SKM-1 (cell line): ENCODE results near the gene TMEM234.

Experiments
- DNase-seq: peaks from one replicate; lab custom pipeline; 2025; ENCODE audit not compliant: unreplicated experiment; lab: John Stamatoyannopoulos, UW

TMEM234 gene

DNA sequence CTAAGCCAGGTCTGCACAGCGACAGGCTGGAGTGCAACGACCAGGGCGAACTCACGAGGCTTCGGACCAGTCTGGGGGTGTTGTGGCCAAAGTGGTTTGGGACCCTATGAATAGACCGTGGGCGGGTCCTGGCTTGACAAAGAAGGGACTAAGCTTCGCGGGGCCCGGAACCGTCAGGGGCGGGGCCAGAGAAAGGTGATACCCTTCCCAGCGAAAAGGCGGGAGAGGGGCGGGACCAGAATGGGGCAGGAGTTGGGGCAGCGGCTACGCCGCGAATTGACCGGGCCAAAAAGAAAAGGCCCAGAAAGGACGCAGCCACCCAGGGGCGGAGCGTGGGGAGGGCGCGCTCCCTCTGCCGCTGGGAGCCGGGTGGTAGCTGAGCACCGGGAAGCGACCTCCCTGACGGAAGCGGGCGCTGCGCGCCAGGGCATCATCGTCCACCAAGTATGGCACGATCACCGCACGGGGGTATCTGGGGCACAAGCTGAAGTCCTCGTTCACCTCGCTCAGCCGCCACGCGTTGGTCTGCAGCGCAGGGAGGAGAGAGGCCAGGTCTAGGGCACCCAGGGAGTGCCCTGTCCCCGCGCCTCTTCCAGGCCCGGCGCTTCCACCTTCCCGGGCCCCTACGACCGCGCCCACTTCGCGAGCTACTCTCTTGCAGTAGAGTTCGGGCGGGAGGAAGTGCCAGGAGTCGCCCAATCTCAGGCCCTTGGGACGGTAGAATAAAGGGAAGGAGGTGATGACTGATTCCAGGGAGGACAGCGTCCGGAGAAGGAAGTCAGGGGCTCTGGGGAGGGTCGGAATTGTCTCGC, 18.2 kb upstream of the TMEM234 start:
- DNase-seq, result no peak

DNA sequence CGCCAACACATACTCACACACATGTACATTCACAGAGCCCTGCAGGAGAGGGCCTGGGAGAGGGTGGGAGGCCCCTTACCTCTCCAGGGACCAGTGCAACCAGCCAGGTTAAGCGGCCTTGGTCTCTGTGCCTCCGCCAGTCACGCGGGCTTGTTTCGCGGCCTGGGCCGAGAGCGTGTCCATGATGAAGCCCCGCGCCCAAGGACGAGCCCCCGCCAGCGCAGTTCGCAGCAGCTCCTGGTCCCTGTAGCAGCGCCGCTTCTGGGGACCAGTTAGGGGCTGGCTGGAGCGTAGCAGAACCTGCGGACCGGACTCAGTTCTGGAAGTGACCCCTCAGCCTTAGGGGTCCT, 17.6 kb upstream of the TMEM234 start:
- DNase-seq, result no peak

DNA sequence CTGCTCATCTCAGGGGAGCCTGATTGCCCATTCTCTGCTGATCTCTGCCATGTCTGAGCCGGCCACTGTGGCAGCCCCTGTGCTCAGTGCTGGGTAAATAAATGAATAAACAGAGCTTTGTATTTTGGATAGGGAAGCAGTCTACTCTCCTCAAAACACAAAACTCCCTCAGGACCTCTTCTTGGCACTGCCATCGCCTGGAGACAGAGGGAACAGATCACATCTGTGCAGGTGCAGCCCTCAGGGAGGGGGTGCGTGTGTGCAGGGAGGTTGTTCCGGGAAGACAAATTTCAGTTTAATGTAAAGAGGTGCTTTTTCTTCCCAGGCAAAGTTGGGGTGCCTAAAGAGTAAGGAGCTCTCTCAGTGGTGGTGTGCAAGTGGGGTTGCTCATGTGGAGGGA, 17.2 kb upstream of the TMEM234 start:
- no peak for DNase-seq

DNA sequence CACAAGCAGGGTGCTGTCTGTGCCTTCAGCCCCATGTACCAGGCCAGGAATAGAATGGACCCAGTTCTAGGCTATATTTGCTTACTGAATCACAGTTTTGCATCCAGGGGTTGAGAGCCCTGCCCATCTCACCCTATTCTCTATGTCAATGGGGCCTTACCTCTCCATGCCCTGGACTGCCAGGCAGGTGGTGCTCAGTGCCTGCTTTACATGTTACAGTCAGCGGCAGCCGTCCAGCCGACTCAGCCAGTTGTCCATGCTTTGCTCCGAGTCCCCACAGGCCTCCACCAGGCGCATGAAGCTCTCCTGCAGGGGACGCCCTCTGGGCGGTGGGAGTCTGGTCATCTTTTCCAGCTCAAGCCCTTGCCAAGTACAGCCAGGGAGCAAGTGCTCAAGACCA, 12.6 kb upstream of the TMEM234 start:
- no peak for DNase-seq

DNA sequence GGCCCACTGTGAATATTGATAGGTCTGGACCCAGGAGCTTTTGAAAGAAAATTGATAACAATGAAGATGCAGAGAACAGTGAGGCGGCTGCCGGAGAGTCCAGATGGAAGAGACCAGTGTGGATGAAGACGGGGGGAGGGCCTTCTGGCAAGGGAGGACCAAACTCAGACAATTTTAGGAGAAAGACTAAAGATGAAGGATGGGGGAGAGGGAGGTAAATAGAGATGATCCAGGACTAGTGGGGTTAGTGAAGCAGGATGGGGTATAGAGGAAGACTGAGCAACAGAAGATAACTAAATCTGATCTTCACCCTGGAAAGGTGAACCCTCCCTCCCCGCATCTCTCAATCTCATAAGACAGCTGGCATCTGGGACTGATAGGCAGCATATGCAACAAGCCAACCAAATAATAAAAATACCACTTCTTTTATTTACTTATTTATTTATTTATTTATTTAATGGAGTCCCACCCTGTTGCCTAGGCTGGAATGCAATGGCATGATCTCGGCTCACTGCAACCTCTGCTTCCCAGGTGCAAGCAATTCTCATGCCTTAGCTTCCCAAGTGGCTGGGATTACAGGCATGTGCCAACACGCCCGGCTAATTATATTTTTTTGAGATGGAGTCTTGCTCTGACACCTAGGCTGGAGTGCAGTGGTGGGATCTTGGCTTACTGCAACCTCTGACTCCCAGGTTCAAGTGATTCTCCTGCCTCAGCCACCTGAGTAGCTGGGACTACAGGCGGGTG, 10.6 kb upstream of the TMEM234 start:
- DNase-seq, result no peak

DNA sequence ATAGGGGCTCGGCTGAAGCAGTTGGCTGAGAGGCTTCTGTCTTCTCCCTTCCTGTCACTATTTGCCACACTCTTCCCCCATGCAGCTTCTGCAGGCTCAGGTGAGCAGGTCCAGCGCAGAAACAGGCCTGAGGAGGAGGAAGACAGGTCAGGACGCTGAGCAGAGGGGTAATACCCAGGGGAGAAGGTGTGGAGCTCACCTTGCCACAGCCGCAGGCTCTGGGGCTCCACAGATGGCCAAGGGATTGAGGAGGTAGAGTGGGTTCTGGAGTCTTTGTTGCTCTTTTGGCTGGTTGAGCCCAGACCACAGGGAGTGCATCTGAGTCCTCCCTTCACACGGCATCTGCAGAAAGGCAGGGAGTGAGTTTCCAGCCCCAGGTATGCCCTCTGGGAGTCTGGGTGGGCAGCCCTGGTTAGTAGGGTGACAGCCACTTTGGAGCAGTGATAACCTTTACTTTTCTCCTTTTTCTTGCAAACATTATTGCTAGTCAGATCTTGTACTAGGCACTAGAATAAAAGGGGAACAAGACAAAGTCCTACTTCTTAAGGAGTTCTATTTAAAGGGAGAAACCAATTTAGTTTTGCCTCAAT, 9.8 kb upstream of the TMEM234 start:
- no peak for DNase-seq

DNA sequence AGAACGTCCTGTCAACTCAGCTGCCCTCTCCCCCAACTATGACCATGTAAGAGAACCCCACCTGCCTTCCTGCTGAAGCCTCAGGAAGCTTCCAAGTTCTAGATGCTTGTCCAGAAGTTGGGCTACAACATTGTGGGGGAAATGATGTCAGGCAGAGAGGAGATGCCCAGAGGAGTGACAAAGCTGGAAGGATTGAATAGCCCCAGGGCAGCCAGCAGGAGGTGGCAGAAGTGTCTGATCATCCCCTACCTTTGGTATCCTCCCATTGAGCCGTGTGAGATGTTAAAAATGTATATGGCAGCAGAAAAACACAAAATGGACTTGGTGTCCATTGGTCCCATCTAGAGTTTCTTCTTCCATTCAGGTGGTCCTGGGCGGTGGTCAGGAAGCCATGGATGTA, 6.6 kb upstream of the TMEM234 start:
- DNase-seq, result no peak

DNA sequence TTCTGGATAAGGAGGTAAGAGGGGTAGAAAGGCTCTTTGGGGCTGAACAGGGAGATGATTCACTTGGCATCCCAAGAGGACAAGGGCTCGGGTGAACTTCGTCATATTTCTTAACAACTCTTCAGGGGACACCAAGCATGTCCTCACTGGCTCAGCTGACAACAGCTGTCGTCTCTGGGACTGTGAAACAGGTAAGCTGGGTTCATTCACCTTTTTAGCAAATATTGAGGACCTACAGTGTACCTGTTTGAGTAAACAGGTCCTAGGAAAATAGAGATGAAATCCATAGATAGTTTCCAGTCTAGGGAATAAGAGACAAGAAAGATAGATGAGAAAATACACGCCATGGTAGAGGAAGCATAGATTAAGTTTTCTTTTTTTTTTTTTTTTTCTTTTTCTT, 2.1 kb upstream of the TMEM234 start:
- DNase-seq, result no peak

DNA sequence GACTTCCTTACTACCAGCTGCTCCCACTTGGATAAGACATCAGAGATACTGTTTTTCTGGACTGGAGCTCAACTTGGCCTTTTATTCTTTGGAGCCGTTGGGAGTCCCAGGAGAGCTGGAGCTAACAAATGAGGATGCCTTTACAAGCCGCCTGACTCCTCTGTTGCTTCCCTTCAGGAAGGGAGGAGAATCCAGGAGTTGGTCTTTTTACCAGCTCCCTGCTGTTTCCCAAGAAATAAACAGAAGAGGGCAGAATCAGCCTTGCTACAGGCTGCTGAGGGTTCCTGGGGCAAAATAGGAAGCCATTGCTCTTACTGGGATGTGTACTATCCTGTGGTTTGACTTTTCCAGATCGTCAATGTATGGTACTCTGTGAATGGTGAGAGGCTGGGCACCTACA, 1.5 kb upstream of the TMEM234 start:
- DNase-seq, result no peak

DNA sequence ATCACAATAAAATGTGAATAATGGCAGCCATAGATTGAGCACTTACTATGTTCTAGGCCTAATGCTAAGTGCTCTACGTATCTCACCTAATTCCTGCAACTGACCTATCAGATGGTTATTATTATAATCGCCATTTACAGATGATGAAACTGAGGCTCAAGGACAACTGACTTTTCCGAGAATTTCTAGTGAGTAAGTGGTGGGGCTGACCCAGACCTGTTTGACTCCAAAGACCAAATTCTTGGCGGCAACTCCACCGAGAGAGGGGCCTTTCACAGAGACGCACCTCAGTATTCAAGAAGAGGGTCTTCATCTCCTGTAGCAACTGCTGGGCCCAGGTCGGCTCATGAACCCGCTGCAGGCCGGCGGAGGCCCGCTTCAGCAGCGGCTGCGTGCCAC, 573 bp downstream of the TMEM234 start:
- no peak for DNase-seq

DNA sequence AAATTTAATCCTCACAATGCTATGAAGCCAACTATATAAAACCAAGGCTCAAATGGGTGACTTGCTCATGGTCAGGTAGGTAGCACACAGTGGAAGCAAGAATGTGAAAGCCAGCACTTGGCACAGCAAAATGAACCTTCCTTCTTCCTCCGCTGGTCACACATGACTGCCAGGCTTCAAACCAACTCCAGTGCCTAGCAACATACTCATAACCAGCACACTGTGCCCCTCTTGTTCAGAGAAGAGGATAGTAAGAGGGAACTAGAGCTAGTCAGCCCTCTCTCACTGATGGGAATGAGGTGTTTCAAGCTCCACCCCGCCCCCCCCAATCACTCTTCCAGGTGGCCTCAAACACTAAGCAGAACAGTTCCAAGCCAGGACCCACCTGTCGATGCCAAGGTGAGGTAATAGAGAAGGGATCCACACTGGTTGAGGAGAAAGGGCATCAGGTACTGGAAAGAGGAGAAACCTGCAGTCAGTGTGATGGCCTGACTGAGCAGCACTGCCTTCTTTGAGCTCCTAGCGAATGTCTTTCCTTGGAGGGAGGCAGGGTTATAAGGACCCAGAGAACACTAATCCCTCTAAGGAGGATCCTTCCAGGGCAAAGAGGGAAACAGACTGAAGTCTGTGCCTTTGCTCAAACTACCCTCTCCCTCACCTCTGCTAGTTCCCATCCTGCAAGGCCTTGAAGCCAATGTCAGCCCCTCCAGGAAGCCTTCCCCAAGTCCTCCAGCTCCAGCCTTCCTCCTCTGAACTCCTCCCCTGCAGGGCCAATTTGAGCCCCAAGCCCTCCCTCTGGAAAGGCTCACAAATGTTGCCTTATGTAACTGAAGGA, 1.2 kb downstream of the TMEM234 start:
- DNase-seq, result no peak

DNA sequence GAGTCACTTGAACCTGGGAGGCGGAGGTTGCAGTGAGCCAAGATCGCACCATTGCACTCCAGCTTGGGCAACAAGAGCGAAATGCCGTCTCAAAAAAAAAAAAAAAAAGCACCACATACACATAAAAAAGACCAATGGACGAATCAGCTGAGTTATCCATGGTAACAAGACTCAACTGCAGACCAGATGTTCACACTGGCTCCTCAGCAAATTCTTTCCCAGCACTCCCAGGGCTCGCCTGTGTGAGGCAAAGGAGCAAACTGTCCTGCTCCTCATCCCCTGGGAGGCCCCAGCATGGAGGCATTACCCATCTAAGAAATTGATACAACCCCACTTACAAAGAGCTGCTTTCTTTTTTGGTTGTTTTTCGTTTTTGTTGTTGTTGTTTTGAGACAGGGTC, 3.1 kb downstream of the TMEM234 start:
- DNase-seq, result no peak

DNA sequence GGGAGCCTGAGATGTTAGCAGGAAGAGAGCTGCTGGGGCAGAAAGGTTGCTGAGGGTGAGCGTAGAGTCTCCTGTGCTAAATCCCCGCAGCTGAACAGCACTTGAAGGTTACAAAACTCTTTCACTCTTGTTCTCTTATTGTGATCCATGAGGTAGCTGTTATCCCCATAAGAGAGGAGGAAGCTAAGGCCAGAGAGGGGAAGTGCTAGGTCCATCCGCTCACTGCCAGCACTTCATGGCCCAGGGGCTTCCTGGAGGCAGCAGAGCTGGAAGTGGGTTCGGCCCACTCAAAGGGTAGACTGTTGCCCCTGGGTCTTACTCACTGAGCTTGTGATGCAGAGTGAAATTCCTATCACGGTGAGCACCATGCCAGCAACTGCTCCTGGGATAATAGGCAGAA, 5.6 kb downstream of the TMEM234 start:
- DNase-seq, result no peak

DNA sequence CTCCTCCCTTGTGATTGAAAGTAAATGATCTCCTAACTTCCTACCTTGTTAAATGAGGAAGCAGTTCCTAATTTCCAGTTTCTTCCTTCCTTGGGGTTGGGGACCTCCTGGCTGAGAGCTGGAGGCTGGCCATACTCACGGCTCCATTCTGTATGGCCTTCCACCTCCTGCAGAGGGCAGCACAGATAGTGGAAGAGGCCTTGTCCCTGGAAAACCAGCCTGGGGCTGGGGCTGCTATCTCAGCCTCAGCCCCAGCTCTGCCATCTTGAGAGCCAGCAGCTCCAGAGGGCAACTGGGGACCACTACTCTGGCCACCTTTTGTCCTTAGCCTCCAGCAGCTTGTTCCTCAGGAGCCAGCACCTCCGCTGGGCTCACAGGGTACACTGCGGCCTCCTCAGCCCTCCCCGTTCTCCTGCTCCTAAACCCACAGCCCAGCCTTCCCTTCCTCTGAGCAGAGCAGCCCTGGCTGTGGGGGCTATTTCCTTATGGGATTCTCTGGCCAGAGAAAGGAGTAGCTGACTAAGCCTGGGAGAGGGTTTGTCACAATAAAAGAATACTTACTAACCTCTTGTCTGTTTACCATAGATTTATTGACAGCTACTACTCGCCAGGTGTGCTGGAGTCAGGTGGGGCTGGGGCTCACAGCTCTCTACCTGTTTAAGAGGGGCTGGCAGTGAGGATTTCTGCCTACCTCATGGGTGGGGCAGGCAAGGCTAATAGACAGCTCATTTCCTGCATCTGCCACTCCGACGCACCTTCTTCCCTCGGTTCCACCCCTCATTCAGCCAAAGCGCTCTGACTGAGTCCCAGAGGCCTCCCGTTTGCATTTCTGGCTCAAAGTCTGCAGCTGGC, 6.3 kb downstream of the TMEM234 start:
- DNase-seq, result peak; percentile 68

DNA sequence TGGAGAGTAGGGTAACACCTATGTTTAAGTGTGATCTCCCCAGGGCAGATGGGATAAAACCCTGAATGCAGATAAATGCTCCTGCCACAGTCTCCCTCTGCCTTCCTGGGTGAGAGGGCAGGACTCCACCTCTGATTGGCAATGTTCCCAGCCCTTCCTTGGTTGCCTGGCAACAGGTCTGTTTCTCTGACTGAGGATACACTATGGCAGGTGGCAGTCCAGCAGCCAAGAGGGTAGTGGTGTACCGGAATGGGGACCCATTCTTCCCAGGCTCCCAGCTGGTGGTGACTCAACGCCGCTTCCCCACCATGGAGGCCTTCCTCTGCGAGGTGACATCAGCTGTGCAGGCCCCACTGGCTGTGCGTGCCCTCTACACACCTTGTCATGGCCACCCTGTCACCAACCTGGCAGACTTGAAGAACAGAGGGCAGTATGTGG, 13.2 kb downstream of the TMEM234 start, which contains the start of gene DCDC2B:
DCDC2B (plus strand) TSS at position 199 of the 438 bp plus-strand sequence; CDS start at position 204, 5 bp downstream.
- DNase-seq, result no peak

DNA sequence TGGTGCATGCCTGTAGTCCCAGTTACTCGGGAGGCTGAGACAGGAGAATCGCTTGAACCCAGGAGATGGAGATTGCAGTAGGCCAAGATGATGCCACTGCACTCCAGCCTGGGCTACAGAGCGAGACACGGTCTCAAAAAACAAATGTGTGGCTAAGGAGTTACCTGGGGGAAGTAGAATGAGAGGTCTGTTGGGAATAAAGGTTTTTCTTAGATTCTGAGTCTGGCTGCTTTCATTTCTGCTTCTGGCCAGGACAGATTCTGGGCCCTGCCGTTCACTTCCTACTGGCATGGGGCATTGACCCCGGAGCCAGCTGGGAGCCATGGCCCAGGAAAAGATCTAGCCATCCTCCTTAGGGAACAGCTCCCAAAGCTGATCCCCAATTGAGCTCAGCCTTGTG, 13.7 kb downstream of the TMEM234 start:
- no peak for DNase-seq

DNA sequence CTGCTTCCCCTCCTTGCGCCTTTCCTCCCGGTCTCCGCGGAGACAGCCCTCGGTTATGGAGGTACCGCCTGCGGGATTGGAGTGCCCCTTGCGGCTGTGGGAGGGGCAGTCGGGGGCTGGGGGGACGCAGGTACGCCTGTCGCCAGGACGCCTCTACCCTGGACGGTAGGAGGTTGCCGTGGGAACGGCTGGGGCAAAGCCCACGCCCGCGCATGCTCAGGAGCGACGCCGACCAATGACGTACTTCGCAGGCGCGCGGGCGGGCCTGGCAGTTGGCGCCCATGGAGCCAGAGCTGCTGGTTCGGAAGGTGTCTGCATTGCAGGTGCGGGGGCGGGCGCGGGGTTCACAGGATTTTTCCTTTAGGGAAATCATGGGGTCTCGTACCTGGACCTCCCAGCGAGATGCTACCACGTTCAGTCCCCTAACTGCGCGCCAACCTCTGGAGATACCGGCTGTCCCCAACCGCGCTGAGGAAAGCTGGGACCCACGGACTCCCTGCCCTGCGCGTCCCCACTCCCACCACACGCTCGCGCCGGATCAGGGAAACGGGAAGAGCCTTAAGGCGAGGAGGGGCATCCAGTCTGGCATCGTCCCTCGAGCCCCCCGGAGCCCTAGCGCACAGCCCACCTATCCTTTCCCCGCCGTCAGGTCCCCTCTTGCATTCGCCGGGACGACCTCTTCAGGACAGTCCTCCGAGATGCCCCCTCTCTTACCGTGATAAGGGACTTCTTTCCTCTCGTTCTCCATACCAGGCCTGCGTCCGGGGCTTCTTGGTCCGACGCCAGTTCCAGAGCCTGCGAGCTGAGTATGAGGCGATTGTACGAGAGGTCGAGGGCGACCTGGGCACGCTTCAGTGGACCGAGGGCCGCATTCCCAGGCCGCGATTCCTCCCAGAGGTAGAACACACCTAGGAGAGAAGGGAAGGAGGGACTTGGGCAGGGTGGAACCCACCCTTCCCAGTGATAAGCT, 16.5 kb downstream of the TMEM234 start, which contains the start of gene IQCC:
IQCC (plus strand) TSS at position 271 of the 970 bp plus-strand sequence; CDS start at position 282, 11 bp downstream.
- peak; percentile 52 for DNase-seq

DNA sequence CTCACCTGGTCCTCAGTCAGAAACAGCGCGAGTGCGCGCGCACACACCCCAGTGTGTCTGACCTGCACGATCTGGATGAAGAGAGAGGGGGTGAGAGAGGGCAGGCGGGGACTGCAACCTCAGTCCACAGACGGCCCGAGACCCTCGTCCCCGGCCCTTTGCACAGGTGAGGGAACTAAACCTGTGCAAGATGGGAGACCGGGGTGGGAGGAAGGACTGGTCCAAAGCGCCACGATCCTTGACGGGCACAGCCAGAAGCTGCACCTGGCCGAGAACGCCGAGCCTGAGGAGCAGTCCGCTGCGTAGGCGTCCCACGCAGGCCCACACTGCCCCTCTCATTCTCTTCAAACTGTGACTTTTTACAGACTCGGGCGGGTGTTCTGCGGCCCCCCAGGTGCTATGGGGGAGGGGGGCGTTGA, 17.2 kb downstream of the TMEM234 start:
- DNase-seq, result no peak
